ENCODE results near the gene ASAP2.

The ASAP2 gene

GRCh38 chr2:9288681-9289338 is 82.2 kb downstream of the ASAP2 start:
- no peaks in the 10 kb centered on the region for H3K4me1 Mint-ChIP-seq (ENCODE audit: low read depth)
- H3K9me3 Mint-ChIP-seq (ENCODE audit: low read depth): no peaks in the 10 kb centered on the region
- H3K27ac Mint-ChIP-seq: no peak overlapping the region
- H3K36me3 Mint-ChIP-seq: no peaks in the 10 kb centered on the region
- peaks cover 9% of the 10 kb centered on the region for H3K27me3 Mint-ChIP-seq
- H3K4me3 Mint-ChIP-seq: no peak overlapping the region

GRCh38 chr2:9291331-9291730 is 84.7 kb downstream of the ASAP2 start:
- Mint-ChIP-seq H3K27me3 (peaks cover 11% of the 10 kb centered on the region), H3K4me1 (ENCODE audit: low read depth) (no peaks in the 10 kb centered on the region), H3K9me3 (ENCODE audit: low read depth) (no peaks in the 10 kb centered on the region), H3K36me3 (no peaks in the 10 kb centered on the region), H3K4me3 (no peak overlapping the region), H3K27ac (no peak overlapping the region)

- peaks cover 11% of the 10 kb centered on the region for H3K27me3 Mint-ChIP-seq
- H3K9me3 Mint-ChIP-seq (ENCODE audit: low read depth): no peaks in the 10 kb centered on the region
- no peaks in the 10 kb centered on the region for H3K4me1 Mint-ChIP-seq (ENCODE audit: low read depth)
- H3K36me3 Mint-ChIP-seq: no peaks in the 10 kb centered on the region
- H3K4me3 Mint-ChIP-seq: no peak overlapping the region
- H3K27ac Mint-ChIP-seq: no peak overlapping the region
Measured at GRCh38 chr2:9291866-9292265, 85.3 kb downstream of the ASAP2 start.

- Mint-ChIP-seq H3K4me1 (ENCODE audit: low read depth) (no peaks in the 10 kb centered on the region), H3K27me3 (peaks cover 11% of the 10 kb centered on the region)
Measured at GRCh38 chr2:9292426-9292825, 85.8 kb downstream of the ASAP2 start.

GRCh38 chr2:9294764-9295163 is 88.2 kb downstream of the ASAP2 start:
- Mint-ChIP-seq H3K36me3 (no peaks in the 10 kb centered on the region), H3K4me3 (no peak overlapping the region), H3K4me1 (ENCODE audit: low read depth) (no peaks in the 10 kb centered on the region), H3K27ac (no peak overlapping the region), H3K9me3 (ENCODE audit: low read depth) (no peaks in the 10 kb centered on the region), H3K27me3 (peaks cover 5% of the 10 kb centered on the region)

More at GRCh38 chr2:9292426-9292825, 85.8 kb downstream of the ASAP2 start:
- no peak overlapping the region for H3K4me3 Mint-ChIP-seq
- H3K27ac Mint-ChIP-seq: no peak overlapping the region
- no peaks in the 10 kb centered on the region for H3K36me3 Mint-ChIP-seq
- no peaks in the 10 kb centered on the region for H3K9me3 Mint-ChIP-seq (ENCODE audit: low read depth)

- no peaks in the 10 kb centered on the region for H3K4me1 Mint-ChIP-seq (ENCODE audit: low read depth)
- H3K27ac Mint-ChIP-seq: no peak overlapping the region
- H3K36me3 Mint-ChIP-seq: no peaks in the 10 kb centered on the region
- H3K4me3 Mint-ChIP-seq: no peak overlapping the region
- H3K9me3 Mint-ChIP-seq (ENCODE audit: low read depth): no peaks in the 10 kb centered on the region
- peaks cover 2% of the 10 kb centered on the region for H3K27me3 Mint-ChIP-seq
Measured at GRCh38 chr2:9296559-9296958, 89.9 kb downstream of the ASAP2 start.

- no peak overlapping the region for H3K4me3 Mint-ChIP-seq
- peaks cover 2% of the 10 kb centered on the region for H3K27me3 Mint-ChIP-seq
- H3K36me3 Mint-ChIP-seq: no peaks in the 10 kb centered on the region
- H3K9me3 Mint-ChIP-seq (ENCODE audit: low read depth): no peaks in the 10 kb centered on the region
- no peak overlapping the region for H3K27ac Mint-ChIP-seq
- no peaks in the 10 kb centered on the region for H3K4me1 Mint-ChIP-seq (ENCODE audit: low read depth)
Measured at GRCh38 chr2:9297156-9297555, 90.5 kb downstream of the ASAP2 start.

GRCh38 chr2:9297807-9298206 is 91.2 kb downstream of the ASAP2 start:
- Mint-ChIP-seq H3K36me3 (no peaks in the 10 kb centered on the region), H3K4me1 (ENCODE audit: low read depth) (no peaks in the 10 kb centered on the region), H3K27me3 (peaks cover 2% of the 10 kb centered on the region), H3K4me3 (no peak overlapping the region), H3K27ac (no peak overlapping the region), H3K9me3 (ENCODE audit: low read depth) (no peaks in the 10 kb centered on the region)

- H3K27me3 Mint-ChIP-seq: peaks cover 2% of the 10 kb centered on the region
- no peak overlapping the region for H3K4me3 Mint-ChIP-seq
- no peaks in the 10 kb centered on the region for H3K9me3 Mint-ChIP-seq (ENCODE audit: low read depth)
- no peak overlapping the region for H3K27ac Mint-ChIP-seq
- H3K4me1 Mint-ChIP-seq (ENCODE audit: low read depth): no peaks in the 10 kb centered on the region
- no peaks in the 10 kb centered on the region for H3K36me3 Mint-ChIP-seq
Measured at GRCh38 chr2:9298583-9298982, 92.0 kb downstream of the ASAP2 start.

GRCh38 chr2:9299161-9300100 is 92.8 kb downstream of the ASAP2 start:
- no peaks in the 10 kb centered on the region for H3K36me3 Mint-ChIP-seq
- H3K27ac Mint-ChIP-seq: no peak overlapping the region
- no peak overlapping the region for H3K4me3 Mint-ChIP-seq
- no peaks in the 10 kb centered on the region for H3K9me3 Mint-ChIP-seq (ENCODE audit: low read depth)
- H3K4me1 Mint-ChIP-seq (ENCODE audit: low read depth): no peaks in the 10 kb centered on the region
- H3K27me3 Mint-ChIP-seq: peaks cover 2% of the 10 kb centered on the region

GRCh38 chr2:9300214-9300613 is 93.6 kb downstream of the ASAP2 start:
- Mint-ChIP-seq H3K4me1 (ENCODE audit: low read depth) (no peaks in the 10 kb centered on the region), H3K4me3 (no peak overlapping the region), H3K36me3 (no peaks in the 10 kb centered on the region), H3K27me3 (peaks cover 2% of the 10 kb centered on the region), H3K9me3 (ENCODE audit: low read depth) (no peaks in the 10 kb centered on the region), H3K27ac (no peak overlapping the region)

GRCh38 chr2:9300829-9301453 is 94.3 kb downstream of the ASAP2 start:
- no peaks in the 10 kb centered on the region for H3K4me1 Mint-ChIP-seq (ENCODE audit: low read depth)
- no peaks in the 10 kb centered on the region for H3K36me3 Mint-ChIP-seq
- no peaks in the 10 kb centered on the region for H3K27me3 Mint-ChIP-seq
- H3K27ac Mint-ChIP-seq: no peak overlapping the region
- no peaks in the 10 kb centered on the region for H3K9me3 Mint-ChIP-seq (ENCODE audit: low read depth)
- H3K4me3 Mint-ChIP-seq: no peak overlapping the region

GRCh38 chr2:9302755-9303154 is 96.1 kb downstream of the ASAP2 start:
- no peak overlapping the region for H3K27ac Mint-ChIP-seq
- H3K9me3 Mint-ChIP-seq (ENCODE audit: low read depth): no peaks in the 10 kb centered on the region
- H3K27me3 Mint-ChIP-seq: no peaks in the 10 kb centered on the region
- no peak overlapping the region for H3K4me3 Mint-ChIP-seq
- no peaks in the 10 kb centered on the region for H3K4me1 Mint-ChIP-seq (ENCODE audit: low read depth)
- H3K36me3 Mint-ChIP-seq: no peaks in the 10 kb centered on the region

- Mint-ChIP-seq H3K9me3 (ENCODE audit: low read depth) (no peaks in the 10 kb centered on the region), H3K4me3 (no peak overlapping the region), H3K4me1 (ENCODE audit: low read depth) (no peaks in the 10 kb centered on the region), H3K36me3 (no peaks in the 10 kb centered on the region), H3K27ac (no peak overlapping the region), H3K27me3 (no peaks in the 10 kb centered on the region)
Measured at GRCh38 chr2:9303528-9304225, 97.1 kb downstream of the ASAP2 start.

- no peaks in the 10 kb centered on the region for H3K27me3 Mint-ChIP-seq
- peaks cover 2% of the 10 kb centered on the region for H3K4me1 Mint-ChIP-seq (ENCODE audit: low read depth)
- no peak overlapping the region for H3K4me3 Mint-ChIP-seq
- no peaks in the 10 kb centered on the region for H3K36me3 Mint-ChIP-seq
- H3K27ac Mint-ChIP-seq: no peak overlapping the region
- H3K9me3 Mint-ChIP-seq (ENCODE audit: low read depth): no peaks in the 10 kb centered on the region
Measured at GRCh38 chr2:9306911-9307310, 100.3 kb downstream of the ASAP2 start.

Data from activated naive CD8-positive, alpha-beta T cell (primary cell).